Measurements from ENCODE around the gene DIAPH2. TPM values are rescaled to one million over a fixed set of nuclear protein-coding genes. Genes with fewer than 3 reads are reported as not detected.

The DIAPH2 gene
- total RNA-seq, 1 donor from 2014 or later, result 9.9 TPM

DNA sequence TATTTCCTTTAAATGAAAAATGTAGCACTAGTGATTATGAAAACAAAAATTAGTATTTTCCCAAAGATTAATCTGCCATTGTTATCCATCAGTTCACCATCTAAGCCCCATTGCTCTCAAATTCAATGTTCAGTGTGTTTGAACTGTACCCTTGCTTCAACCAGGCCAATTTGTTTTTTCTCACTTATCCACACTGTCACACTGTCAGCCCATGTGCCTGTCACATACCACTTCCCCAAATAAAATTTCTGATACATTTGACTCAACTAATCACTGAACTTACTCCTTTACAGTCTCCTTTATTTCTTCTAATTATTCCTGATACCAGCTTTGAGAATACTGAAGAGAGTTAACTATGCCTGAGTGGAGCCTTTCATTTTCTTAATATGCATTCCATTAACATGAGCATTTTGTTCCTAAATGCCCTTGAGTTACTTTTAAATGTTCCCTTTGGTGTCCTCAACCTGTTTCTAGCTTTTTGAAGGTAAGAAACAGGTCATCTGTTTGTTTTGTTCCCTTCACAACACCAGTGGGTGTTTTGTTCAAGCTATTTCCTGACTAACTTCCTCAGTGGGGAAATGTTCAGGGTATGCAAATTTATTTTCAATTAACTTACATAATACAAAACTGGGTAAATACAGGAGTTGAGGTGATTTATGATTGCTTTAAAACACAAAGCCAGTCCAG lies 316.2 kb downstream of the DIAPH2 start:
- intact Hi-C loops (cut with DNase I), result no loop called here
- no peak for ATAC-seq

DNA sequence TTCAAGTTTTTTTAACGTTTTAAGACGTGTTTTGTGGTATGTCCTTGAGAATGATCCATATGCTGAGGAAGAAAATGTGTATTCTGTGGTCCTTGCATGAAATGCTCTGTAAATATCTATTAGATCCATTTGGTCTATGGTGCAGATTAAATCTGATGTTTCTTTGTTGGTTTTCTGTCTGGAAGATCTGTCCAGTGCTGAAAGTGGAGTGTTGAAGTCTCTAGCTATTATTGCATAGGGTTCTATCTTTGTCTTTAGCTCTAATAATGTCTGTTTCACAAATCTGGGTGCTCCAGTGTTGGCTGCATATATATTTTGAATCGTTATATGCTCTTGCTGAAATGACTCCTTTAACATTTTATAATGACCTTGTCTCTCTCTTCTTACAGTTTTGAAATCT lies 321.5 kb downstream of the DIAPH2 start:
- no peak for DNase-seq (ENCODE audit: missing footprints)
- ATAC-seq, result no peak
- intact Hi-C loops (cut with DNase I), result no loop called here

More for the DNA sequence above, 316.2 kb downstream of the DIAPH2 start:
- DNase-seq (ENCODE audit: missing footprints), result no peak

DNA sequence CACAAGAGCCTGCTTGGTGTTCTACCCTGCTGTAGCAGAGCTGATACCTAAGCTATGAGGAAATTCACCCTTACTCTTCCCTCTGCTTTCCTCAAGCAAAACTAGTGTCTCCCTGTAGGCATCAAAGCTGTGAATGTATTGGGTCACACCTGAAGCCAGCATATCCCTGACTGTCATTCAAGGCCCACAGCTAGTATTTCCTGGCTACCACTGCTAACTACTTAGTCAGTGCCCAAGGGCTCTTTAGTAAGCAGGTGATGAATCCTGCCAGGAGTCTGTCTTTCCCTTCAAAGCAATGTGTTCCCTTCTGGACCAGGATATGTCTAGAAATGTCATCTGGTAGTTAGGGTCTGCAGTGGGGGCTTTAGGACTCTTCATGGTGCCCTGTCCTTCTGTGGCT lies 324.7 kb downstream of the DIAPH2 start:
- intact Hi-C loops (cut with DNase I), result no loop called here
- DNase-seq (ENCODE audit: missing footprints) (no peak), ATAC-seq (no peak)

DNA sequence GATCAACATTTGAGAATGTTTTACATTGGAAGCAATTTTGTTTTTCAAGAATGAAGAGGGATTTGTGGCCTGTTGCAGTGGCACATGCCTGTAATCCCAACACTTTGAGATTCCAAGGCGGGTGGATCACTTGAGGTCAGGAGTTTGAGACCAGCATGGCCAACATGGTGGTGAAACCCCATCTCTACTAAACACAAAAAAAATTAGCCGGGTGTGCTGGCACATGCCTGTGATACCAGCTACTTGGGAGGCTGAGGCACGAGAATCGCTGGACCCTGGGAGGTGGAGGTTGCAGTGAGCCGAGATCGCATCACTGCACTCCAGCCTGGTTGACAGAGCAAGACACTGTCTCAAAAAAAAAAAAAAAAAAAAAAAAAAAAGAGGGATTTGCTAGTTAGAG lies 326.9 kb downstream of the DIAPH2 start:
- ATAC-seq (no peak), DNase-seq (ENCODE audit: missing footprints) (no peak)
- intact Hi-C loops (cut with DNase I), result no loop called here

DNA sequence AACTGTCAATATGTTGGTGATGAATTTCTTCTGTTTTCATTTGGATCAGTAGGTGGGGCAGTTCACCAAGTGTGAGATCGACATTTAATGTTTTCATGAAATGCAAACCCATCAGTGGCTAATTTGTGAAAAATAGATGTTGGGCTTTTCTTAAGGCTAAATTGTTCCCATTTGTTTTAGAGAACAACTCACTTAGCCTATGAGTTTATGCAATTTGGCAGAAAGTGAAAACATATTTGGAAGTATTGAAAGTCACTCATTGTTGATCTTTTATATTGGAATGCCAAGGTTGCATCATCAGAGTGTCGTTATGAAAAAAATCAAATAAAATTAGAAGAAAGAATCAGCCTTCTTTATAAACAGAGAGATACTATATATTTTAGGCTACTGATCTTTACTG lies 331.5 kb downstream of the DIAPH2 start:
- no peak for ATAC-seq
- intact Hi-C loops (cut with DNase I), result no loop called here
- DNase-seq (ENCODE audit: missing footprints), result no peak

DNA sequence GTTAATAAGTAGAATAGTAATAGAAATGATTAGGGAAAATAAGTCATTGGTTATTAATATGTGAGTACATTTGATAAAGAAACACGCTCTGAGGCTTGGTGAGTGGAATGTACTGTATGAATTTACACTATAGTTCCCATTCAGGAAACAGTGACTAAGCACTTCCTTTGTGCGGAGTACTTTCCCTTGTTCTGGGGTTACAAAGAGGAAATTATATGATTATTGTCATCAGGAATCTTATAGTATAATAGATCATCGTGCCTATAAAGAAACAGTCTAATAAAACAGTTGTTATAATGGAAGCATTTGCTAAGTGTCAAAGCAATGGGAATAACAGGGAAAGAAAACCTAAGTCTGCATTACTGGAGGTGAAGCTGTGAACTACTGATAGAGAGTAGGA lies 337.0 kb downstream of the DIAPH2 start:
- DNase-seq (ENCODE audit: missing footprints) (no peak), ATAC-seq (no peak)
- intact Hi-C loops (cut with DNase I), result no loop called here

DNA sequence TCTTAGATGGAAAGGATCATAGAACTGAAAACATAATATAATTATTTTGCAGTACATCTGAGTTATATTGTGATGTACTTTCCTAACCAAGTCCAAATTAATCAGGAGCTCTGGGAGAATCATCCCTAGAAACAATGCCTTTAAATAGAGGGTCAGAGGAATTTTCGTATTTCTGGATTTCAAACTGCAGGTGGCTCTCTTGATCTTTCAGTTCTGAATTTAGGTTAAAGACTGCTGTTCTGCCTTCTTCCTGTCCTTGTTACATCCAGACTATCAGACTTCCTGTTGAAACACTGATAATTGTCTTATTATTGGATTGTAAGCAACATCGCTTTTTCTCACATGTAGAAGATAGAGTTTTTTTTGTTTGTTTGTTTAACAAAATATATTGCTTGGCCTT lies 341.8 kb downstream of the DIAPH2 start:
- ATAC-seq (no peak), DNase-seq (ENCODE audit: missing footprints) (no peak)
- intact Hi-C loops (cut with DNase I), result no loop called here

DNA sequence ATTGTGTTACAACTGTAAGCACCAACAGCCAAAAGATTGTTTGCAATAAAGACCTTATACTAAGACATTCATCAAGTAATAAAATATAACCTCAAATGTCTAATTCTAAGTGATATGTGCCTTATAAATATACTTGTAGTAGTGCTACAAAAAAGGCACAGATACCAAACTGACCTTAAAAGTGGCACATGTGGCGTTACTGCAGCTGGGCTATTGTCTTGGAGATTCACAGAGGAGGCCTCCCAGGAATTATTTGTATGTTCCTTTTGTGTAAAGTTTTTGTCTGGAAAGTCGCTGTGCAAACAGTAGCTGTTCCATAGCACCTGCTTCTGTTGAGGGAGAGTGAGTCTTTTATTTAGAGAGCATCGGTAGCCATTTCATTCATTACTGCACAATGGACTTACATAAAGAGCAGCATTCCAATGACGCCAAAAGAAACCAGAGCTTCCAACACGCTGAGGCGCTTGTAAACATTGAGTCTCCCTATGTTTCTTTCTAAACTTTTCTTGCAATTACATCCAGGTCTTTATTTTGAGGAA lies 342.8 kb downstream of the DIAPH2 start:
- no peak for DNase-seq (ENCODE audit: missing footprints)
- intact Hi-C loops (cut with DNase I), result no loop called here
- no peak for ATAC-seq

DNA sequence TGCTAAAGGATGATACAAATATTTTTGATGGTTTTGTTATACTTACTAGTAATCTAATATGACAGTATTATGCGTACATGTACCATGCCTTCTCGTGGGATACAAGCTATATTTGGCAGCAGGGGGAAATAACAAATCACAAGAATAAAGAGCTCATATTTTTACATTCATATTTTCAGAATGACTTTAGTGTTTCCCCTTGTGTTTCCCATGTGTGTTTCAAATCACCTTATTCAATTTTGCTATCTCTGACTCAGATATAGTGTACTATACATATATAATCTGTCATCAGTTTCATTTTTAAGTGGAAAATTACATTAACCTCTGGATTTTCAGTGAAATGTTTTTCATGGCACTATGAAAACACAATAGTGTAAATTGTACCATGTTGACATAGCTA lies 345.8 kb downstream of the DIAPH2 start:
- ATAC-seq, result no peak
- no peak for DNase-seq (ENCODE audit: missing footprints)
- intact Hi-C loops (cut with DNase I), result no loop called here

DNA sequence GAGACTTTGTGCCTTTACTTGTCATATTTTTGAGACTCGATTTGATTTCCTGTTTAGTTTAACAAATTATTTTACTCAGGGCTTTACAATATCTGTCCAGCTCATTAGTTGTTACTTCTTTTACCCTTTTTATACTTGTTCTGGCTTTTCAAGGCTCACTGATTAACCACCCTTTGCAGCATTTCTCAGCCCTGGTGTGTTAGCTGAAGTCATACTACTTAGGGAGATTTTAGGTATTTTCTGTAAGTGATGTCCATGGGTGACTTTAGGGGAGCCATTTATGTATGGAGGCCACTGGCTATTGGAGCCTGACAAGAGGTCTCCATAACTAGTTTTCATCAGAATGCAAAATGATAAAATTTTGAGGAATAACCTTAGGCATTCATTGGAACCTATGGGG lies 346.3 kb downstream of the DIAPH2 start:
- ATAC-seq (no peak), DNase-seq (ENCODE audit: missing footprints) (no peak)
- intact Hi-C loops (cut with DNase I), result no loop called here

DNA sequence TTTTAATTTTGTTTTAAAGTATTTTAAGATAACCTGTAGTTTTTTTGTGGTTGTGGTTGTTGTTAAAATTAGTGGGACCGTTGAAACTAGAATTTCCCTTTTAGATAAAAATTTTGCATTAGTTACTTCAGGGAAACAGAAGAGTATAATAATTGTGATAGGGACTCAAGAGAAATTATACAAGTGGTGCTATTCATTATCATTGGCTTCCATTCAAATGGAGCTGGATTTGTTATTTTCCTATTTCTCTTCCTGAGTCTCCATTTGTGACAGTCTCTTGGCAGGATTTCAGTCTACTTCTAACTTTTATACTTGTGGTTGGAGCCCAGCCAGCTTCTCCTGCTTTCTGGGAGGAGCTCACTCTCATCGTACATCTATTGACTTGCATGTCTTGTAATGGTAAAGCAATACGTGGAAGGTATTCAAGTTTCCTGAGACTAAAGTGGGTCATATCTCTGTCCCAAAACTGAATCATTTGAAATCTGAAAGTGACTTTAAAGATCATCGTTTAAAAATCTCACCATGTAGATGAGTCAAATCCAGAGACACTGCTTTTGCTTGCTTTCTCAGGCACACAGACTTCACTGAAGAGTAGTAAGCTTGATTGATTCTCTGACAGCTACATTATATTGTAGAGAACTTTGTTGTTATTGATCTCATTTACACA lies 354.9 kb downstream of the DIAPH2 start:
- DNase-seq (ENCODE audit: missing footprints) (no peak), ATAC-seq (no peak)
- intact Hi-C loops (cut with DNase I), result no loop called here

DNA sequence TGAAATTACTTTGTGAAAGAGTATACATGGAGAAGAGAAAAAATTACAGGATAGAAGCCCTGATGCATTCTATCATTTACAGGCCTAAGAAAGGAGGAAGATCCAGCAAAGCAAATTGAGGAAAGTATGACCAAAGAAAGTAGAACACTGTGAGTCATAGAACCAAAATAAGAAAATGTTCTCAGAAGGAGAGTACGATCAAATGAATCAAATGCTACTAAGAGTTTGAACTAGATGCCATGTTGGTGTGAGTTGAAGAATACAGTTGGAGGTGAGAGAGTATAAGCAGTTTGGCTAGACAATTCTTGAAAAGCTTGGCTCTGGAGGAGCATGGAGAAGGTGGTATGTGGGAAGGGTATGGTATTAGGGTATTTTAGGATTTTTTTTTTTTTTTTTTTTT lies 360.8 kb downstream of the DIAPH2 start:
- no peak for ATAC-seq
- DNase-seq (ENCODE audit: missing footprints), result no peak
- intact Hi-C loops (cut with DNase I), result no loop called here

DNA sequence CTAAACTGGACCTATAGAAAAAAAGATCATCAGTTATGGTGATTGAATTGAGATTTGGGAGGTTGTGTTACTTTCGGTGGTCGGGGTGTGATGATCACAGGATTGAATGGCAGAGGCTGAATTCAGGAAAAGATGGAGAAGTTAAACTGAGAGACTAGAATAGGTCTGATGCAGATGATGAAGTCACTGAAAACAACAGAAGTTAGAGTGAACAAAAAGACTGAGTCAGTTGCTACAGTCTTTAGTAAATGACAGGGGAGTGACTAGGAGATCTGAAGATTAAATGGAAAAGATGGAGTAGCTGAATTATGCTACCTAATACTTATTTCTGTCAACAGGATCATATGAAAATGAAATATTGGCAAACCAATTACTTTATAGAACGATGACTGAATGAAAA lies 362.2 kb downstream of the DIAPH2 start:
- no peak for ATAC-seq
- intact Hi-C loops (cut with DNase I), result no loop called here
- DNase-seq (ENCODE audit: missing footprints), result no peak

DNA sequence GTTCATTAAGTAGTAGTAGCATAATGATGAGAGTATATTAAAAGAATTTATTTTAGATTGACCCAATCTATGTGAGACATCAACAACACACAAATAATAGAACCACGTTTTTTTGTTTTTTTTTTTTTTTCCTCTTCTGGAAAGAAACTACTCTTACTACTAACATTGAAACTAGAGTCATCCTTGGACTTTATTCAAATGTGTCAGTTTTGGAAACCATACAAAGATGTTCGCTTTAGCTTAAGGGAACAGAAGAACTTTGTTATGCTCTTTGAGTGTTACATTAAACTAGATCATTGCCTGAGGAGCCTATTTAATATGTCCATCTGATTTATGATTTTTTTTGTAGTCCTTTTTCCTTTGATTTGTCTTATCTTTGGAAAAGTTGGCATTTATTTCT lies 365.8 kb downstream of the DIAPH2 start:
- intact Hi-C loops (cut with DNase I), result no loop called here
- no peak for DNase-seq (ENCODE audit: missing footprints)
- no peak for ATAC-seq

DNA sequence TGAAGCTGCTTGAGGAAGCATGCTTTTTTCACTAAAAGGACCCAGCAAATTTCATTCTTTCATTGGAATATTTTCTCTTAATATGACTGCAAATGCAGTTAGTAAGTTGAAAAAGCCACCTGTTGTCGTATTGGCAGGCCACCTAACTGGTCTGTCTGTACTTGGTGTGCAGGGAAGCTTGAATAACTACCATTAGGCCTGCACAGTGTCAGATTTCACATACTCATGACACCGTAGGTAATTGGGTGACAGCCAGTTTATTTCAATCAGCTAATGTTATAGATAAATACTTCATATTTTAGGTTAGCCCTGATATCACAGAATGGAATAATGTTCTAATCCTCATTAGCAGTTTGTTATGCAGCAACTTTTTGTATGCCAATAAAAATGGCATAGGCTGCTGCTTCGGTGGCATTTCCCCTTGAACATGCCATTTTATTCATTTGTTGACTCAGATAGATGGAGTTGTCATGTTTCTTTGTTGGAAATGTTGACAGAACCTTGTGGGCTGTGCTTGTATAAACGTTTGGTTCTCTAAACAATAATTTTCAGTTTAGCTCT lies 372.8 kb downstream of the DIAPH2 start:
- intact Hi-C loops (cut with DNase I), result no loop called here
- no peak for DNase-seq (ENCODE audit: missing footprints)
- no peak for ATAC-seq

DNA sequence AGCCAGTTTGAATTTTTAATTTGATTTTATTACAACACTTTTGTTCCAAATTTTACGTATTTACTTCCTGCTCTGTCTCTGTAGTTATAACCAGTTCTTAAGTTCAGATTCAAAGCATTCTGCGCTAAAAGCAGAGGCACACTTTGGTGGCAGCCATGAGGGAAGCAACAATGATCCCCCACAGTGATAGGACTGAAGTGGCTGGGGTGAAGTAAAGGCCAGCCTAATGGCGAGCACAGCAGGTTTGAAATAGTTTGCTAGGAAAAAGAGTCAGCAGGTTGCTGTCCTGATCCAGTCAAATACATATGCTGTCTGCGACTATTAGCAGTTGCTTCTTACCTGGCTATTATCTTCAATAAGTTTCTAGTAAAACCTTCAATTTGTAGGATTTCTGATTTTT lies 375.4 kb downstream of the DIAPH2 start:
- intact Hi-C loops (cut with DNase I), result no loop called here
- ATAC-seq (no peak), DNase-seq (ENCODE audit: missing footprints) (no peak)

DNA sequence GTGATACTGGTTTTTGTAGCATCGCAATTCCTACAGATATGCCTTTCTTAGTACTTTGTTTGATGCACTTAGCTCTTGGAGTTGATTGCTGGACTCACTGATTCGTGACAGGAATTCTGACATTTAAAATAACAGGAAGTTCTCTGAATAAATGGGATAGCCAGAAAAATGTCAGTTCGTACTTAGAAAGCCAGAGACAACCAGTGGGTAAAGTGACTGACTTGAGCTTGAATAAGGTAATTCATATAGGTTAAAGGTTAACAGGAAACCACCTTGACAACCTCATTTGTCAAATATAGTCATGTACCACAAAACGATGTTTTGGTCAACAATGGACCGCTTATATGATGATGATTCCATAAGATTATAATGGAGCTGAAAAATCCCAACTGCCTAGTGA lies 380.4 kb downstream of the DIAPH2 start:
- ATAC-seq (no peak), DNase-seq (ENCODE audit: missing footprints) (no peak)
- intact Hi-C loops (cut with DNase I), result no loop called here

DNA sequence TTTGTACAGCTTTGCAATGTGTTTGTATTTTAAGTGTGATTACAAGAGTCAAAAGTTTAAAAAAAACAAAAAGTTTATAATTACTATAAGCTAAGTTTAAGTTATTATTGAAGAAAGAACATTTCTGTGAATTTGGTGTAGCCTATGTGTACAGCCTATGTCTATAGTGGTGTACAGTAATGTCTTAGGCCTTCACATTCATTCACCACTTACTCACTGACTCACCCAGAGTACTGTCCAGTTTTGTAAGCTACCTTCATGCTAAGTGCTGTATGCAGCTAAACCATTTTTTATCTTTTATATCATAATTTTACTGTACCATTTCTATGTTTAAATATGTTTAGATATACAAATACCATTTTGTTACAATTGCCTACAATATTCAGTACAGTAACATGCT lies 381.3 kb downstream of the DIAPH2 start:
- no peak for ATAC-seq
- DNase-seq (ENCODE audit: missing footprints), result no peak
- intact Hi-C loops (cut with DNase I), result no loop called here

DNA sequence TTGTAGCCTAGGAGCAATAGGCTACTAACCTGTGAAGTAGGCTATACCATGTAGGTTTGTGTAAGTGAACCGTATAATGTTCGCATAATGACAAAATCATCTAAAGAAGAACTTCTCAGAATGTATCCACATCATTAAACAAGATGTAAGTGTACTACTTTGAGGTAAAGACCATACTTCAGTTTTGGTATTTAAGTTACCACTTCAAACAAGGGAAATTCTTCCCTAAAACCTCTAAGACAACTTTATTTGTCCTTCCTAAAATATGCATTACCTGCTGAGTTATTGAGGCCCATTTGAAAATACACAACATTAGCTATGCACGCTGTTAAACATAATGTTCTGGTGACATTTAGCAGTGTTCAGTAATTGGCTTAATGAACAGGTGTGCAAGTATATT lies 381.7 kb downstream of the DIAPH2 start:
- intact Hi-C loops (cut with DNase I), result no loop called here
- no peak for ATAC-seq

DNA sequence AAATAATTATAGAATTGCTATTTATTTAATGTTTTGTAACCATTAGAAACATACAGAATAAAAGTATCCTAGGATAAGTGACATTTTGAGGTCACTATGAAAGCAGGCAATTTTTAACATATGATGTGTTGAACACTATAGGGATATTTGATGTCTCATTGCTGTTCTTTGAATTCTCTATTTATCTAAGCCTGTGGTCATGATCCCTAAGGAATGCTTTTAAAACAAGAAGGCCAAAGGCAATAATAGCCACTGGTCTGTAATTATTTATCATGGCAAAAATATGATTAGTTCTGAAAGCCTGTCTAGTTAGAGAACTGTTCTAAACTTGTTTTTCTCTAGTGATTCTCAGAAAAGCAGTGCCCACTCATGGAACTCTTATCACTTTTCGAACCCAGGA lies 385.7 kb downstream of the DIAPH2 start:
- ATAC-seq, result no peak
- DNase-seq (ENCODE audit: missing footprints), result no peak

More for the DNA sequence above, 381.7 kb downstream of the DIAPH2 start:
- no peak for DNase-seq (ENCODE audit: missing footprints)

More for the DNA sequence above, 385.7 kb downstream of the DIAPH2 start:
- intact Hi-C loops (cut with DNase I), result no loop called here
